Measurements from ENCODE around the gene STK11. TPM values are rescaled to one million over a fixed set of nuclear protein-coding genes. Genes with fewer than 3 reads are reported as not detected.

Gene STK11
- total RNA-seq, 2 experiments from 2014 or later: 54.7 to 55.8 TPM

DNA sequence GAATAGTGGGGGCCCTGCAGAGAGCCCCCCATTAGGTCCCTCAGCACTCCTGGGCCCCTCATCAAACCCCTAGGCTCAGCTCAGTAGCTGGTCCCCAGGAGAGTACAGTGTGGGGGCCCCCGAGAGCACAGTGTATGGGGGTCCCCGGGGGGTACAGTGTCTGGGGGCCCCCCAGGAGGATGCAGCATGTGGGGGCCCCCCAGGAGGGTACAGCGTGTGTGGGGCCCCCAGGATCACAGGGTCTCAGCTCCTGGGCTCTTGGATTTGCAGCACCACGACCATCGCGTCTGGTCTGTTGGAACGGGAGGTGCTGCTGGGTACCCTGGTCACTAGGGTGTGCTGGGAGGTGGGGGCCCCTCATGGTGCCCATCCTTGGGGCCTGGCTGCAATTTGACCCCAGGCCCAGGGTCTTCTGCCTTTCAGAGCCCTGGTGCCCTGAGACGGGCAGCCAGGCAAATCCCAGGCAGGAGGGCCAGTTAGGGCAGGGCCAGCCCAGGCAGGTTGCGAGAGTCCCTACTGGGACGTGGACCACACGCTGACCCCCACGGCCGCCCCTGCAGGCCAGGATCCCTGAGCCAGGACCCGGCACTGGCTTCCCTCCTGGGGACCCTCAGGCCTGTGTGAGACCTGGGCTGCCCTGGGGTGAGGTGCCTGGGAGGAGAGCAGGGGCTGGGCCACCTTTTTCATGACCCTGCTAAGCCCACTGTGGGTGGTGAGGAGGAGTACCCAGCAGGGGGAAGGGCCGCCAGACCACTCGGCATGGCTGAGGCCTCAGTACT, 18.7 kb downstream of the STK11 start:
- peaks cover 2% of the 10 kb centered on the region for H3K36me3 Mint-ChIP-seq
- no peak for DNase-seq
- no peaks in the 10 kb centered on the region for H3K27me3 Mint-ChIP-seq
- H3K9me3 Mint-ChIP-seq: no peaks in the 10 kb centered on the region
- H3K4me1 Mint-ChIP-seq: no peaks in the 10 kb centered on the region
- H3K27ac Mint-ChIP-seq: no peak overlapping the region
- no peak overlapping the region for H3K4me3 Mint-ChIP-seq

GRCh38 chr19:1224847-1225246, 19.3 kb downstream of the STK11 start:
- H3K27ac Mint-ChIP-seq: no peak overlapping the region
- no peak overlapping the region for H3K4me3 Mint-ChIP-seq
- DNase-seq: no peak
- peaks cover 2% of the 10 kb centered on the region for H3K36me3 Mint-ChIP-seq
- no peaks in the 10 kb centered on the region for H3K4me1 Mint-ChIP-seq
- H3K27me3 Mint-ChIP-seq: no peaks in the 10 kb centered on the region
- no peaks in the 10 kb centered on the region for H3K9me3 Mint-ChIP-seq

GRCh38 chr19:1225440-1226226, 20.1 kb downstream of the STK11 start:
- no peaks in the 10 kb centered on the region for H3K4me1 Mint-ChIP-seq

DNA sequence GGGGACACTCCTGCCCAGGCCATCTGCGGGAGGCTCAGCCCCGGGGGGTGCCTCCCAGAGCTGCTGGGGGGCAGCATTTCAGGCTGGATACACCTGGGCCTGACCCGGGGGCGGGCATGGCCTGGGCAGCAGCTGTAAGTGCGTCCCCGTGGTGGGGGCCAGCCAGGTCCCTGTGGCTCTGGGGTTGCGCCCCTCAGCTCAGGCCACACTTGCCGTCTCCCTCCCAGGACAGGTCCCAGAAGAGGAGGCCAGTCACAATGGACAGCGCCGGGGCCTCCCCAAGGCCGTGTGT, 20.6 kb downstream of the STK11 start:
- no peak for DNase-seq
- Mint-ChIP-seq H3K27ac (no peak overlapping the region), H3K9me3 (no peaks in the 10 kb centered on the region), H3K27me3 (no peaks in the 10 kb centered on the region), H3K4me3 (no peak overlapping the region), H3K36me3 (peaks cover 2% of the 10 kb centered on the region), H3K4me1 (no peaks in the 10 kb centered on the region)

More at GRCh38 chr19:1225440-1226226, 20.1 kb downstream of the STK11 start:
- Mint-ChIP-seq H3K27ac (no peak overlapping the region), H3K9me3 (no peaks in the 10 kb centered on the region), H3K27me3 (no peaks in the 10 kb centered on the region), H3K36me3 (peaks cover 2% of the 10 kb centered on the region), H3K4me3 (no peak overlapping the region)
- no peak for DNase-seq

GRCh38 chr19:1226522-1227303, 21.1 kb downstream of the STK11 start:
- no peak overlapping the region for H3K4me3 Mint-ChIP-seq
- no peak overlapping the region for H3K27ac Mint-ChIP-seq
- H3K4me1 Mint-ChIP-seq: no peaks in the 10 kb centered on the region
- H3K9me3 Mint-ChIP-seq: no peaks in the 10 kb centered on the region
- H3K36me3 Mint-ChIP-seq: peaks cover 2% of the 10 kb centered on the region
- no peak for DNase-seq
- H3K27me3 Mint-ChIP-seq: no peaks in the 10 kb centered on the region

DNA sequence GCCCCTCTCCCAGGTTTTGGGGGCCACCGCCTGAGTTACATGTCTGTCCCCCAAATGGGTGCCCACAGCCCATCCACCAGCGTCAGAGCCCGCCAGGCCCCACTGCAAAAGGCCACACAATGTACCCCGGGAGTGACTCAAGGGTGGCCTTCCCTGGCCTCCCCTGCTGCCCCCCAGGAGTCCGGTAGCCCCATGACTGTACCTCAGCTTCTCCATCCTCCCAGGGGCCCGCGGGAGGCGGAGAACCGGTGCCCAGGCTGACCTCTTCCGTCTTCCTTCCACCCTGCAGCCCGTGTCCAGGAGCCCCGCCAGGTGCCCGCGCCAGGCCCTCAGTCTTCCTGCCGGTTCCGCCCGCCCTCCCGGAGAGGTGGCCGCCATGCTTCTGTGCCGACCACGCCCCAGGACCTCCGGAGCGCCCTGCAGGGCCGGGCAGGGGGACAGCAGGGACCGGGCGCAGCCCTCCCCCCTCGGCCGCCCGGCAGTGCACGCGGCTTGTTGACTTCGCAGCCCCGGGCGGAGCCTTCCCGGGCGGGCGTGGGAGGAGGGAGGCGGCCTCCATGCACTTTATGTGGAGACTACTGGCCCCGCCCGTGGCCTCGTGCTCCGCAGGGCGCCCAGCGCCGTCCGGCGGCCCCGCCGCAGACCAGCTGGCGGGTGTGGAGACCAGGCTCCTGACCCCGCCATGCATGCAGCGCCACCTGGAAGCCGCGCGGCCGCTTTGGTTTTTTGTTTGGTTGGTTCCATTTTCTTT, 21.9 kb downstream of the STK11 start:
- DNase-seq: no peak
- Mint-ChIP-seq H3K27ac (no peak overlapping the region), H3K4me3 (no peak overlapping the region), H3K27me3 (no peaks in the 10 kb centered on the region), H3K4me1 (no peaks in the 10 kb centered on the region), H3K36me3 (peaks cover 2% of the 10 kb centered on the region), H3K9me3 (no peaks in the 10 kb centered on the region)

GRCh38 chr19:1228161-1228957, 22.8 kb downstream of the STK11 start:
- Mint-ChIP-seq H3K9me3 (no peaks in the 10 kb centered on the region), H3K27ac (no peak overlapping the region), H3K4me1 (no peaks in the 10 kb centered on the region), H3K27me3 (no peaks in the 10 kb centered on the region), H3K4me3 (no peak overlapping the region), H3K36me3 (peaks cover 2% of the 10 kb centered on the region)
- DNase-seq: no peak

DNA sequence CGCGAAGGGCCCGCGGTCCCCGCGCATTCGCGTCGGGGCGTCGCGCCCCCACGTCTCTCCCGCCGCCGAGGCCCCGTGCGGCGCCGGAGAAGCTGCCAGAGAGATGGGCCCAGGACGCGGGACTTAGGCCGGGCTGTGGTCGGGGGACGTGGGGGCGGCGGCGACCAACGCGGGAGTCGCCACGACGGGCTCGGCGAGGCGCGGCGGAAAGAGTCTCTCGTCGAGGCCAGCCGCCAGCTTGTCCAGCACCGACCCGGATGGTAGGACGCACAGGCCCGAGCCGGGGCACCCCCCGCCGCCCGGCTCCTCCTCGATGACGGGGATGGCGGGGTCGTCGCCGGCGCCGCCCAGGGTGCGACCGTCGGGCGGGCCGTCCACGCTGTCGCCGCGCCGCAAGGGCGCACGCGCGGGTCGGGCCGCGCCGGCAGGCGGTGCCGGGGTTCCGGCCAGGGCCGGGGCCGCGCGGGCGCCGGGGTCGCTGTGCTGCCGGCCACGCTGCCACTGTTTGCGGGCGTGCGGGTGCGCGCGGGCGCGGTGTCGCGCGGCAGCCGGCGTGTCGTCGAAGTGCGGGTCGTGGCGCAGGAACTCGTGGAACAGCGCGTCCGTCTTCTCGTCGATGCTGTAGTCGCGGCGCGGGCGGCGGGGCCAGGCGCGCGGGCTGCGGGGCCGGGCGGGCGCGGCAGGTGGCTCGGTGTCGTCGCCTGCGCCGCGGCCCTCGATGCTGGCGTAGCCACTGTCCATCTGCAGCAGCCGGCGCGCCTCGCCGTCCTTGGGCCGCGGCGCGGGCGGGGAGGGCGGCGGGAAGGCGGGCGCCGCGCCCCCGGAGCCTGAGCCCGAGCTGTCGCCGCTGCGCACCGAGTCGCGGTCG, 23.7 kb downstream of the STK11 start:
- H3K9me3 Mint-ChIP-seq: no peaks in the 10 kb centered on the region
- DNase-seq: no peak
- H3K4me1 Mint-ChIP-seq: no peaks in the 10 kb centered on the region
- no peak overlapping the region for H3K27ac Mint-ChIP-seq
- peaks cover 2% of the 10 kb centered on the region for H3K36me3 Mint-ChIP-seq
- H3K4me3 Mint-ChIP-seq: no peak overlapping the region
- no peaks in the 10 kb centered on the region for H3K27me3 Mint-ChIP-seq

DNA sequence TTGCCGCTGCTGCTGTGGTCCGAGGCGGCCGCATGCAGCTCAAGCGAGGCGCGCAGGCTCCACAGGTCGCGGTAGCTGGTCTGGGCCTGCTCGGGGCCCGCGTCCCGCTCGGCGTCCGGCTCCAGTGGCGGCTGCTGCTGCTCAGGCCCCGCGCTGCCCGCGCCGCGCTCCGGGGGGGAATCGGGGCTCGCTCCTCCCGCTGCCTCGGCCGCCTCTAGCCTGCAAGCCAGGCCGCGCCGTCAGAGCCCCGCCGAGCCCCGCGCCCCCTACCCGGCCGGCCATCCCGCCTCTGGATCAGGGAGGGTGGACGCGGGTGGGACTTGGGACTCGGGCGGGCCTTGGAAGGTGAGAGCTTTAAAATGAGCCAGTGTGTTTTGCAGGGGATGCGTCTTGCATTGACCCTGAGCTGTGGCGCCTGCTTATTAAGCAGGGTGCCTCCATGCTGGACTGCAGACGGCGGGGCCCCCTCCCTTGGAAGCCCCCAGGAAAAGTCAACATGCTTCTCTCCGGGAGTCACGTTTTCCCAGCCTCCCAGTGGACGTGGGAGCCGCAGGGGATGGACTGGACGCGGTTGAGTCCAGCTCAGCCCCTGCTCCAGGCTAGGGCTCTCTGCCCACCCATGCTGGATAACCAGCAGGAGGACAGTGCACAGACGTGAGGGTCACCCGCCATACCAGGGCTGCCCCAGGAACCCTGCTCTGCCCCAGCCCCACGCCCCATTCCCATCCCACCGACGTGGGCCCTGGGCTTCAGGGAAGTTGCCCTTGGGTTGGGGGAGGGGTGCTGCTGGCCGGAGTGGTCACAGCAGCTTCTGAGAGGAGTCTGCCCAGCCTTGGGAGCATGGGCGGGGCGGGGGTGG, 24.6 kb downstream of the STK11 start:
- Mint-ChIP-seq H3K27ac (no peak overlapping the region), H3K27me3 (no peaks in the 10 kb centered on the region), H3K36me3 (peaks cover 2% of the 10 kb centered on the region)

GRCh38 chr19:1230783-1231489, 25.4 kb downstream of the STK11 start:
- Mint-ChIP-seq H3K27ac (no peak overlapping the region), H3K36me3 (peaks cover 2% of the 10 kb centered on the region), H3K27me3 (no peaks in the 10 kb centered on the region)

More for the DNA sequence above, 24.6 kb downstream of the STK11 start:
- H3K4me1 Mint-ChIP-seq: no peaks in the 10 kb centered on the region
- no peaks in the 10 kb centered on the region for H3K9me3 Mint-ChIP-seq
- no peak for DNase-seq
- H3K4me3 Mint-ChIP-seq: no peak overlapping the region

DNA sequence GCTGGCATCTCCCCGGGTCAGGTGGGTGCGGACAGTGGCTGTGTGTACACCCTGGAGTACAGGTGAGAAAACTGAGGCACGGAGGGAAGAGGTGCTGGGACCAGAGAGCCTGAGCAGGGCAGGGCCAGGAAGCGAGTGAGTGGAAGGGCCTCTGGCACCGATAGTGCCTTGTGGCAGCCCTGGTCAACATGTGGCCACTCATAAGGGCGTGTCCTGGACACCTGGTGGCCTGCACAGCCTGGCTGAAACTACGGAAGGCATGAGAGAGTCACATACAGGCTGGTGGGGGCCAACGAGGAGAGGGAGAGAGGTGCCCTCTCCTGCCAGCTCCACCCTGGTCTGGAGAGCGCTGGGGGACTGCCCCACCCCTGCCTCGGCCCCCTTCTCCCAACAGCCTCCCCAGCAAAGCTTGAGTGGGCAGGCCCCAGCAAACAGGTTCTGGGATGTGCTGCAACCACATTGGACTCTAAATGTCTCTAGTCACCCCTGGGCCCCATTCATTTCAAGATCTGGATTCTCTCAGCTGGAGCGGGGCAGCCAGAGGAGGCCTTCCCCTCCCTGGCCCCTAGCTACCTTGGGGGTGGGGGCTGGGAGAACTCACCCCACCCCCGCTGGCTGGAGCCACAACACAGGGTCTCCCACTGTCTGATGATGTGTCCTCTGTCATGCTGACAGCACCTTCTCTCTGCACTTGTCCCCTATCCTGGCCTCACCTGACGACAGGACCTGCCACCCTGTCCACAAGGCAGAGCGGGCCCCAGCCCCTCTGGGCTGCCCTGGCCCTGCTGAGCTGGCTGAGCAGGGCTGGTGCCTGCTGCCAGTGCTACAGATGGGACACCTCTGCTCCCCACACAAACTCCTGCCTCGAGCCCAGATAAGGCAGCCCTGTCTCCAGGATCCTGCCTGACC, 26.4 kb downstream of the STK11 start:
- no peak for DNase-seq
- no peaks in the 10 kb centered on the region for H3K4me1 Mint-ChIP-seq
- no peak overlapping the region for H3K27ac Mint-ChIP-seq
- no peaks in the 10 kb centered on the region for H3K27me3 Mint-ChIP-seq
- peaks cover 2% of the 10 kb centered on the region for H3K36me3 Mint-ChIP-seq
- no peak overlapping the region for H3K4me3 Mint-ChIP-seq
- no peaks in the 10 kb centered on the region for H3K9me3 Mint-ChIP-seq

More at GRCh38 chr19:1230783-1231489, 25.4 kb downstream of the STK11 start:
- Mint-ChIP-seq H3K4me1 (no peaks in the 10 kb centered on the region), H3K9me3 (no peaks in the 10 kb centered on the region), H3K4me3 (no peak overlapping the region)
- DNase-seq: no peak
